Measurements from ENCODE around the gene OR2D2.

OR2D2 gene

GRCh38 chr11:6926208-6927029 lies 34.1 kb upstream of the OR2D2 start, which contains the start of gene ZNF215:
TSS of gene ZNF215 (plus strand) at chr11:6926426. CDS start at chr11:6932273, 5,847 bp downstream.
- peak; percentile 72 for DNase-seq (ENCODE audit: low spot score)
- TF ChIP-seq CTCF (IDR thresholded peaks at IDR 0.05; ENCODE audit: extremely low read depth, insufficient read depth, missing control alignments), result no peak
- in situ Hi-C loops (cut with MboI; ENCODE audit: low pct_unique_long_range_greater_than_20kb, low sequenced_read_pairs, unreplicated experiment), result no loop called here

- in situ Hi-C loops (cut with MboI; ENCODE audit: low pct_unique_long_range_greater_than_20kb, low sequenced_read_pairs, unreplicated experiment), result no loop called here
- TF ChIP-seq CTCF (IDR thresholded peaks at IDR 0.05; ENCODE audit: extremely low read depth, insufficient read depth, missing control alignments), result no peak
- DNase-seq (ENCODE audit: low spot score), result no peak
Measured at GRCh38 chr11:6925636-6926207, 33.4 kb upstream of the OR2D2 start.

GRCh38 chr11:6925007-6925577 lies 32.8 kb upstream of the OR2D2 start:
- TF ChIP-seq CTCF (IDR thresholded peaks at IDR 0.05; ENCODE audit: extremely low read depth, insufficient read depth, missing control alignments), result no peak
- DNase-seq (ENCODE audit: low spot score), result no peak
- in situ Hi-C loops (cut with MboI; ENCODE audit: low pct_unique_long_range_greater_than_20kb, low sequenced_read_pairs, unreplicated experiment), result no loop called here

GRCh38 chr11:6920702-6921101 lies 28.4 kb upstream of the OR2D2 start, which contains the start of gene OR2D3:
TSS of gene OR2D3 (plus strand) at chr11:6921002. CDS start at chr11:6921002, 0 bp downstream.
- no peak for DNase-seq (ENCODE audit: low spot score)
- TF ChIP-seq CTCF (IDR thresholded peaks at IDR 0.05; ENCODE audit: extremely low read depth, insufficient read depth, missing control alignments), result no peak
- in situ Hi-C loops (cut with MboI; ENCODE audit: low pct_unique_long_range_greater_than_20kb, low sequenced_read_pairs, unreplicated experiment), result no loop called here

GRCh38 chr11:6919698-6920097 lies 27.4 kb upstream of the OR2D2 start:
- no peak for DNase-seq (ENCODE audit: low spot score)
- in situ Hi-C loops (cut with MboI; ENCODE audit: low pct_unique_long_range_greater_than_20kb, low sequenced_read_pairs, unreplicated experiment), result no loop called here
- no peak for TF ChIP-seq CTCF (IDR thresholded peaks at IDR 0.05; ENCODE audit: extremely low read depth, insufficient read depth, missing control alignments)

- in situ Hi-C loops (cut with MboI; ENCODE audit: low pct_unique_long_range_greater_than_20kb, low sequenced_read_pairs, unreplicated experiment), result no loop called here
- DNase-seq (ENCODE audit: low spot score), result no peak
- TF ChIP-seq CTCF (IDR thresholded peaks at IDR 0.05; ENCODE audit: extremely low read depth, insufficient read depth, missing control alignments), result no peak
Measured at GRCh38 chr11:6911948-6912347, 19.6 kb upstream of the OR2D2 start.

All from GM13977 (cell line).